HuH-7 (cell line): ENCODE measurements around the gene C16orf46.
A peak's percentile ranks its signal among the peaks of the same experiment; 100 is the strongest.
"Not testable (repeated sequence)": the region's sequence is repeated elsewhere in the genome, so short reads cannot be mapped to it uniquely, and the experiment has no call there.

Experiments
- DNase-seq: peaks from one replicate; pipeline ENCODE4 v3.0.0; 2011; ENCODE audit warnings: low spot score

Gene C16orf46, protein sequence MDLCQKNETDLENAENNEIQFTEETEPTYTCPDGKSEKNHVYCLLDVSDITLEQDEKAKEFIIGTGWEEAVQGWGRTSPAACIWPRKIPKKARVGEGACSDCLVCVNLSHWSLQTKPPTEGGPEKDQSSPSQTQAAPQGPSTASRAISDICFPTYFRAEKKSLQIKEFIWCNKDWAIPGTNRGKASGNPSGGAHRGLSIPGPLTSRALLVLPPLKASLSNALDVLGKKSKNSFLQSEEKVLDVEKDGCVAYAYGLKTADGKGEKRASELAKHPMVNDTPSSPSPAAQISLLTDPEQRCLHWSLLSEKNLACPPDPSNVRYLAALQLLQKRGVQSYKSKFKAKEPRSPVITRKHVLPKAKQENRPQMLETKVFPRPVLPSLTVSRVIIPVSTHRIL

DNA sequence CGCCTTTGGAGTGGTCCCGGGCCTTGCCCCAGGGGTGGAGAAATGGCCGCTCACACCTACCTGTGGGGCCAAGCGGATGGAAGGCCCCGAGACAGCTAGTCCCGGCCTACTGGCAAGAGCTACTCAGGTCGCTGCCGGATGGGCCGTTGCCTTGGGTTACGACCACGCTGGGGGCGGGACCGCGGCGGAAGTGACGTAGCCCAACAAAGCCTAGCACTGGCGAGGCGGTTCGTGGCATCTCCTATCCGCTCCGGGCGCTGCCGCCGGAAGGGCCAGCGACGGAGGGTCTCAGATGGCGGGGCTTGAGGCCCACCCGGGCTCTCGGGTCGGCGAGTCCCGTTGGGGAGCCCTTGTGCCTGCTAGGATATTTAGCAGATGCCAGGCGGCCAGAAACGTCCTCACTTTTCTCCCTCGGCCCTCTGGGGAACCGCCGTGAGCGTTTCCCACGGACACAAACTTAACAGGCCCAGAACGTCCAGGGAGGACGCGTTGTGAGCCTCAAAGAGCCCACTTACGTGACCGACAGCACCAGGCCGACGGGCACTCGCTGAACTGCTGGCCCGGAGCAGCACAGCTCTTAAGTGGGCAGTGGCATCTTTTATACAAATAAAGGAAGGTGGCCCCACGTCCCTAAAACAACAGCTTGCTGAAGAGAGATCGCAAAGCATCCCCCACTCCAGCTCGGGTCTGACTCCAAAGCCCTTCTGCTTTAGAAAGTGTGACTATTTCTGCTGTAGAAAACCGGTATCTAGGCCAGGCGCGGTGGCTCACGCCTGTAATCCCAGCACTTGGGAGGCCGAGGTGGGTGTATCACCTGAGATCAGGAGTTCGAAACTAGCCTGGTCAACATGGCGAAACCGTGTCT lies at the start of gene C16orf46:
C16orf46 (minus strand) TSS at position 163 of the 865 bp plus-strand sequence. CDS start 13,283 bp downstream, outside the sequence.
- DNase-seq: peak; percentile 93

DNA sequence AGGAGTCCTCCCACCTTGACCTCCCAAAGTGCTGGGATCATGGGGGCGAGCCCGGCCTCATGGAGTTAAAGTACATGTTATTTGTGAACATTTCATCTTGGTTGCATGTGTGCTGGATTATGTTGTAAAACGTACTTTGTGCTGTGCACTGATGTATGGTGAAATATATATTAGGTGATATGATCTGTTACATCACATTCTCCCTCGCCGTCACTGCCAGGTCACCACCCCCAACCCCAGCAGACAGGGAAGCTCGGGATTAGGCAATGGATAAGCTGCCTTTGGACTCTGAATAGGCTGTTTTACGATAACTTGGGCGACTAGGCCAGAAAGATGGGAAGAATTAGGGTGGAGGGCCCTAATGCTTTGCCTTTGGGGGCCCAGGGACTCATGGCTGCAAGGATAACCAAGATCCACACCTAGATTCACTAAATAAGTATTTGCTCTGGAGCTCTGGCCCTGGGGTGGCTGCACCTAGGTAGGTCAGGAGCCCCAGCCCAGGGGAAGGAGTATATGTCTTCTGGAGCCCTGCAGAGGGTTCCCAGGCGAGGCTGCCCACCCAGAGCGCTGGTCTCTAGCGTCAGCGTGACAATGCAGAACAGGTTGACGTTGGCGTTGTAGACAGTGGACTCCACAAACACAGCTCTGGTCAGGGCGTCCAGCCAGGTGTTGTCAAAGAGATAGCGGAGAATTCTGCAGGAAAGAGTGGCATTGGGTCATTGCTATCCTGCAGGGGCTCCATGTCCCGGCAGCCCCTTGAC lies 46.2 kb upstream of the C16orf46 start:
- DNase-seq: peak; percentile 71

DNA sequence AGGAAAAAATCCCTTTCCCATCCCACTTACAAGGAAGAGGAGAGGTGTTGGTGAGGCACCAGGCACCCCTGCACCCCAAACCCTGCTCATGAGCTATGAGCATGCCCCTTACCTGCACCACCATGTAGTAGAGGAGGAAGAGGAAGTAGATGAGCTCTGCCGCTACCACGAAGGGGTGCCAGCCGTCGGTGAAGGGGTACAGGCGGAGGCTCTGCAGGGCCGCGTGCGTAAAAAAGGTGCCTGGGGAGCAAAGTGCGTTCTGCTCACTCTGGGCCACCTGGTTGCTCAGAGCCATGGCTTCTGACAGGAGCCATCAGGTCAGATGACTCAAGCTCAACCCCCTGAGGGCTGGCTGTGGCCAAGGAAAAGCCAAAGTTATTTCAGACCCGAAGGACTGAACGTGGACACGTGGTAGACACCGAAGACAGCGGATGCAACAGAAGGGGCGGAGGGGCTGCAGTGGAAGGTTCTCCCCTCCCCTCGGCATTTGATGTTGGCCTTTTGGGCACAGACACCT lies 44.5 kb upstream of the C16orf46 start:
- DNase-seq: no peak

DNA sequence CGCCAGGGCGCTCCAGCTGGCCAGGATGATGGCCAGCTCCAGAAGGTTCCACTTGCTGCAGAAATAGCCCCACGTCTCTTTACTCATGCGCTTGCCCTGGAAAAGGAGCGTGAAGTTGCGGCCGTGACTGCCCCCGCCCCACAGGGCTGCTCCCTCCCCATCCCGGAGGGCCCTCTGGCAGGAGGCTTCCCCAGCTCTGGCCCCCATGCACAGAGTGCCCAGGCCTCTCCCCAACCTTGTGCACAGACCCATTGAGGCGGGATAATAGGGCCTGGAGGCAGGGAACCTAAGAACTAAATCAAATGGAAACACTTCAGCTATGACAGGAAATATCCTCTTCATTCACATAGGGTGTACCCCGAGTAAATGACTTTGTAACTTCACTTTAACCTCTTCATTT lies 40.4 kb upstream of the C16orf46 start:
- no peak for DNase-seq

DNA sequence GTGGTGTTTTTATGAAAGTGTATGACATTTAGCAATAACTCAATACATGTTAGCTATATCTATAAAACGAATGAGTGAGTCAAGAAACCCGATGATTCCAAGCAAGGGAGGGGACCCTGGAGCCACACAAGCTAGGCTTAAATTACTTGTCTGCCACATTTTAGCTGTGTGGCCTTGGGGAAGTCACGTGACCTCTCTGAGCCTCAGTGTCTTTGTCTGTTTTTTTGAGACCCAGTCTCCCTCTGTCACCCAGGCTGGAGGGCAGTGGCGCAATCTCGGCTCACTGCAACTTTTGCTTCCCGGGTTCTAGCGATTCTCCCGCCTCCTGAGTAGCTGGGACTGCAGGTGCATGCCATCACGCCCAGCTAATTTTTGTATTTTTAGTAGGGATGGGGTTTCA lies 39.2 kb upstream of the C16orf46 start:
- DNase-seq: no peak

DNA sequence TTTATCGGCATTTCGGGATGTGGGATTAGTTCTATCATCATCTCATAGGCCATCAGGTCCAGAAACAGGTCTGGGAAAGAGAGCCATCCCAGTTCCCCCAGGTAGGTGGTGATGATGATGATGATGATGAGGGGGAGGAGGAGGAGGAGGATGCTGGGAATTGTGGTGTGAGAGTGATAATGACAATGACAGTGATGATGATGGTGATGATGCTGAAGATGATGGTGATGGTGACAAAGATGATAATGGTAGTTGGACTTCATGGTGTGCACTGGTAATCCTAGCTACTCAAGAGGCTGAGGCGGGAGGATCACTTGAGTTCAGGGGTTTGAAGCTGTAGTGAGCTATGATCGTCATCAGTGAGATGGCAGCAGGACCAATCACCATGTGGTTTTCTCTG lies 35.4 kb upstream of the C16orf46 start:
- no peak for DNase-seq

DNA sequence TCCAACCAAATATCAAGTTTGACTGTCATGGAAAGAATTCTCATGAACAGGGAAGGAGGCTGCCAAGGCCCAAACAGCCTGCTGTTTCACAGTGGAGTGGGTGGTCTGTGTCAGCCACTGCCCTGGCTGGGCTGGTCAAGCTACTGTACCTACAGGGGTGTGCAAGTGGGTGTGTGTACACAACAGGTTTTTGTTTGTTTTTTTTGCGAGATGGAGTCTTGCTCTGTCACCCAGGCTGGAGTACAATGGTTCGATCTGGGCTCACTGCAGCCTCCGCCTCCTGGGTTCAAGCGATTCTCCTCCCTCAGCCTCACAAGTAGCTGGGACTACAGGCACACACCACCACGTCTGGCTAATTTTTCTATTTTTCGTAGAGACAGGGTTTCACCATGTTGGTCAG lies 32.2 kb upstream of the C16orf46 start:
- DNase-seq: not testable (repeated sequence)

DNA sequence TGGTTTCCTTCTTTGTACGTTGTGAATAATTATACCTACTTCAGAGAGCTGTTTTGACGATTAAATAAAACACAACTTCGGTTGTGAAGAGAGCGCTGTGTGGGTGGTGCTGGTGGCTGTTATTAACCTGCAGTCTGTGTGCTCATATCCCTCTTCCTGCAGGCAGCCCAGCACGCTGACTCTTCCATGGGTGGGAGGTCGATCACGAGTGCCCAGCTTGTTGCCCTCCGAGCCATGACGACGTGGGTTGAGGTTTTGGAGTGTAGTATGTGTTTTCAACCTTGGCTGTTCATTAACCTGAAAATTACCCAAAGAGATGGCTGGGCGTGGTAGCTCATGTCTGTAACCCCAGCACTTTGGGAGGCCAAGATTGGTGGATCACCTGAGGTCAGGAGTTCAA lies 30.5 kb upstream of the C16orf46 start:
- no peak for DNase-seq

DNA sequence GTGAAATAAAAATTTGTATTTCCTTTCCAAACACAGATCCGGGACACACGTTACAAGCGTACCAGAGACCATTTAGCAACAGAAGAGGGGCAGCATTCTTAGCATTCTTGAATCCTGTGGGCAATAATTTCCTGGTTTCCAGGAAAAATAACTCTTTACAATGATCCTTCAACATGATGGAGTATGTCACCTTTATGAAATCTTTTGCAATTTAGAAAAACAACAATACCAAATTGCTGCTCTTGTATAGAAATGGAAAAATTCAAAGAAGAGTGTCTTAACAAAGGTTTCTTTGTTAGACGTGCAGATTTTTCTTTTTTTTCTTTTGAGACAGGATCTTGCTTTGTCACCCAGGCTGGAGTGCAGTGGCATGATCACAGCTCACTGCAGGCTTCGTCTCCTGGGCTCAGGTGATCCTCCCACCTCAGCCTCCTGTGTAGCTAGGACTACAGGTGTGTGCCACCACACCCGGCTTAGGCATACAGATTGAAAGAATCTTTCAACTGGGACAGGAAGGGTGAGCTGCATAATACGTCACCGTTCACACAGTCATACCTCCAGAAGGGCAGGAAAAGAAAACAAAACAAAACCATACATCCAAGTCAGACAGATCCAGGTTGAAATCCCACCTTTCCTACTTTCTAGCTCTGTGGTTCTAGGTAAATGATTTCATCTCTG lies 29.9 kb upstream of the C16orf46 start:
- DNase-seq: no peak

DNA sequence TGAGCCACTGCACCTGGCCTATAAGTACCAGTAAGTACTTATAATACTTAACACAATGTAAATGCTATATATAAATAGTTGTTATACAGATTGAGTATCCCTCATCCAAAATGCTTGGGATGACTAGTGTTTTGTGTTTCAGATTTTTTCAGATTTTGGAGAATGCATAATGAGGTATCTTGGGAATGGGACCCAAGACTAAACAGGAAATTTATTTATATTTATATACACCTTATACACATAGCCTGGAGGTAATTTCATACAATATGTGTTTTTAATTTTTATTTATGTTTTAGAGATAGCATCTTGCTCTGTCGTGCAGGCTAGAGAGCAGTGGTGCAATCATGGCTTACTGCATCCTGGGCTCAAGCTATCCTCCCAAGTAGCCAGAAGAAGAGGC lies 28.9 kb upstream of the C16orf46 start:
- DNase-seq: no peak

DNA sequence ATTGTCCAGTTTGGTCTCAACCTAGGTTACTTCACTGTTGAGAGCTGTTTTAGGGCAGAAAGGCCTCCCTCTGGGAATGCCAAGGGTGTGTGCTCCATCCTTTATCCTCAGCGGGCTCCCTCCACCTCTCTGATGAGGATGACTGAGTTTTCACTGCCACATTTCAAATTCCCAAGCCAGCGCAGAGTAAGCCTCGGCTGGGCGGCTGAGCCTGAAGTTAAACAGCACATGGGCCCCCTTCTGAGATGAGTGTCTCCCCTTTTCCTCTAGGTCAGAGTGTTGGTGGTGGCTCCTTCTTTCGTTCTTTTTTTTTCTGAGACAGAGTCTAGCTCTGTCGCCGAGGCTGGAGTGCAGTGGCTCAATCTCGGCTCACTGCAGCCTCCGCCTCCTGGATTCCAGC lies 24.7 kb upstream of the C16orf46 start:
- no peak for DNase-seq

DNA sequence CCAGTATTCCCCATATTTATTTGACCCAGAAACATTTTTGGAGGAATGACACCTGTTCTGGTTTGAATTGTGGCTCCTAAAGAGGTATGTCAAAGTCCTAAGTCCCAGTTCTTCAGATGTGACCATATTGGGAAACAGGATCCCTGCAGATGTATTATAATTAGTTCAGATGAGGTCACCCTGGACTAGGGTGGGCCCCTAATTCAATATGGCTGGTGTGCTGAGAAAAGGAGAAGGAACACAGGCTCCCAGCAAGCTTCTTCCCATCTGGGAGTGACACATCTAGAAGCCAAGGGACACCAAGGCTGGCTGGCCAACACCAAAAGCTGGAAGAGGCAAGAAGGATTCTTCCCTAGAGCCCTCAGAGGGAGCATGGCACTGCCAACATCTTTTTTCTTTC lies 22.9 kb upstream of the C16orf46 start:
- no peak for DNase-seq

DNA sequence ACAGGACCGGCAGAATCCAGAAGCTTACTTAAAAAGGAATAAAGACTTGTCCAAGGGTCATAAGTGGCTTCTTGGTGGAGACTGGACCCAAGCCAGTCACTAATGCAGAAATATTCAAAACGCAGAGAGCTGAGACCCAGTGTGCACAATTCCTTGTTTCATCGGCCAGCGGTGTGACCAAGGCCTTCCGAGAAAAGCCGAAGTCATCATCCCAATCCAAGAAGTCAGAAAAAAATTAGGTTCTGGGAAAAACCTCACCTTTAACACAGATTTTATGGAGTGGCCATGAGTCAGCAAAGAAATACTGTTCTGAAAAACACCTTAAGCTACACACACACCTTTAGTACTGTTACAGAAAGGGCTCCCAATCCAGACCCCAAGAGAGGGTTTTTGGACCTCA lies 20.2 kb upstream of the C16orf46 start:
- DNase-seq: no peak

DNA sequence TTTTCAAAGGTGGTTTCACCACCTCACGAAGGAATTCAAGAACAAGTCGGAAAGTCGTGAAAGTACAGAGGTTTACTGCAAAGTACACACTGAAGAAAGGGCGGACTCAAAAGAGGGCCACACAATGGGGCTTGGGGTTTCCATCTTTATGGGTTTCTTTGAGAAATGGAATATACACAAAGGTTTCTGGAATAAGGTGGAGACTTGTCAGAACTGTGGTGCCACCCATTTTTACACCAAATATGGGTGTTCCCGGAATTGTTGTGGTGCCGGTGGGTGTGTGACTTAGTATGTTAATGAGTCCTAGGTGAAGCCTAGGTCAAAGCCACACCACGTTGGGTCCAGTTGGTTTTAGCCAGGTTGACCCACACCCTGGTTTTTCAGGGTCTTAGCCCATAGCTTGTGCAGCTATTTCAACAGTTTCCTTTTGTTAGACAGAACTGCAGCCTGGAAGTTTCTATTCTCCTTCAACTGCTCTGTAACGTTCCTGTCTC lies 19.7 kb upstream of the C16orf46 start:
- no peak for DNase-seq

DNA sequence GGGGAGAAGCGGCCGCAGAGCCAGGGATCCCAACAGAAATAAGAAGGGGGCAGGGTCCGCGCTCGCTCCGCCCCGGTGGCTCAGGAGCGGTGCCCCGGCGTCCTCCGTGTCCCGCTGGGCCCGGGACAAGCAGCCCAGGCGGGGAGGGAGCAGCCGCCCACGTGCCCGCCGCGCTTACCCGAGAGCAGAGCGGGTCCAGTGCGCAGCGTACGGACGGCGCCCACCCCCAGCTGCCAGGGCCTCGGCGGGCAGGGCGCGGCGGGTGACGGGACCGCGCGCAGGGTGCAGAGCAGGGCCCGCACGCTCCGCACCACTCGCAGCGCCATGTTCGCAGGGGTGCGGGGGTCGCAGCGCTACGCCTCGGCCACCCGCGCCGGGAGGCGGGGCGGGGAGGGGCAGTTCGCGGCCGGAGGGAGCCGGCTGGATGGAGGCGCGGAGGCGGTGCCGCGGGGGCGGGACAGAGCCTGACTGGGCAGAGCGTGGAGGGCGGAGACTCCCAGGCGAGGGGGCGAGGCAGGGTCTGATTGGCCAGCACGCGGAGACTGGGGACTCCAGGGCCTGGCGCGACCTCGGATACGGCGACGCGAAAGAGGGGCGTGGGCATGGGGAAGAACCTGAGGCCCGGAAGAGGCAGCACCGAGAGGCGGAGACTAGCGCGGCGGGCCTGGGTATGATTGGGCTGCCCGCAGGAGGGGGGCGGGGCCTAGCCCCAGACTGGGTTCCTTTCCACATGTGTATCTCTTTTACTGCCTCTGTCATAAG lies 19.1 kb upstream of the C16orf46 start, which contains the start of gene GCSH:
GCSH (minus strand) TSS at position 443 of the 762 bp plus-strand sequence; CDS start at position 326, 117 bp downstream.
- peak; percentile 94 for DNase-seq

DNA sequence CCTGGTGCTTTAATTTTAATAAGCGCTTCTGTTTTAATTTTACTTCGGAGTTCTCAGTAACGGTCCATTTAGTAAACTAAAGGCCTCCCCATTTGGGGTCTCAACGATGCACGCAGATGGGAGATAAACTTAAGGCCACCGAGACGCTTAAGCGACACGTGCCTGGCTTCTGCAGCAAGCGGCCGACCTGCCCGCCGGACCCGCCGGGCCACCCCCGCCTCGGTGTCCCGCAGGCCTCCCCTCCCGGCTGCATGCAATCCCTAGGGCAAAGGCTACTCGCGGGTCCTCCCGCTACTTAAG lies 18.6 kb upstream of the C16orf46 start:
- no peak for DNase-seq

DNA sequence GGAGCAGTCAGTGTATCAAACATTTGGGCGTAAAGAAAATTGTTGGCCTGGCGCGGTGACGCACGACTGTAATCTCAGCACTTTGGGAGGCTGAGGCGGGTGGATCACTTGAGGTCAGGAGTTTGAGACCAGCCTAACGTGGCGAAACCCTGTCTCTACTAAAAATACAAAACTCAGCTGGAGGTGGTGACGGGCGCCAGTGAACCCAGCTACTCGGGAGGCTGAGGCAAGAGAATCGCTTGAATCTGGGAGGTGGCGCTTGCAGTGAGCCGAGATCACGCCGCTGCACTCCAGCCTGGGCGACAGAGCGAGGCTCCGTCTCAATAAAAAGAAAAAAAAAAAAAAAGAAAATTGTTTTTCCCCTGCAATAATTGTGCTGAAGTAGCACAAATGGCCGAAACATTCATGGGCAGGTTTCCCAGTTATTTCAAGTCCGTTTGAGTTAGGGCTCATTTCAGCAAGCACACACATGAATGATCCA lies 17.8 kb upstream of the C16orf46 start:
- no peak for DNase-seq

DNA sequence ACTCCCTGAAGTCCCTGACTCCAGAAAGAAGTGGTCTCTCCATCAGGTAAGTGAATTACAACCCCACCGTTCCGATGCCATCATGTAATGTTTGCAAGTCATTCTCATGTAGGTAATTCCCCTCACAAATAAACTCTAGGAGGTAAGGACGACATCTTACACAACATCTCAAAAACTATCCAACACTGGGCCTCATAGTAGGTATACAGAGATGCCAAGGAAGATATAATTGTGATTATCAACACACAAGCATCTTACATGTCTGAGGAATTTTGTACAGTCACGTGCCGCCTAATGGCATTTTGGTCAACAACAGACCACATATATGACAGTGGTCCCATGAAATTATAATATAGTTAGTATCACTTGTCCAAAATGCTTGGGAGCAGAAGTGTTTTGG lies 11.8 kb upstream of the C16orf46 start:
- no peak for DNase-seq

DNA sequence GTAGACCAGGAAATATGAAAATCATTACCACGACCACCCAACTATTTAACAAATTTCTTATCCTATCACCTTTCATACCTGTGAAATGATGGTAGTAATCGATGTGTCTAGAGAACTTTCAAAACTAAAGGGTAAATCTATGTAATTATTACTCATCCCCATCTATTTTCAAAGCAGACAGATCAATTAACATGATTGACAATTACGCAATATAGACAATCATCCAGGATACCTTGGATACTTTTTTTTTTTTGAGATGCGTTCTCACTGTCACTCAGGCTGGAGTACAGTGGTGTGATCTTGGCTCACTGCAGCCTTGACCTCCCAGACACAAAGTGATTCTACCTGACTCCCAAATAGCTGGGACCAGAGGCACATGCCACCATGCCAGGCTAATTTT lies 4.0 kb upstream of the C16orf46 start:
- DNase-seq: no peak

DNA sequence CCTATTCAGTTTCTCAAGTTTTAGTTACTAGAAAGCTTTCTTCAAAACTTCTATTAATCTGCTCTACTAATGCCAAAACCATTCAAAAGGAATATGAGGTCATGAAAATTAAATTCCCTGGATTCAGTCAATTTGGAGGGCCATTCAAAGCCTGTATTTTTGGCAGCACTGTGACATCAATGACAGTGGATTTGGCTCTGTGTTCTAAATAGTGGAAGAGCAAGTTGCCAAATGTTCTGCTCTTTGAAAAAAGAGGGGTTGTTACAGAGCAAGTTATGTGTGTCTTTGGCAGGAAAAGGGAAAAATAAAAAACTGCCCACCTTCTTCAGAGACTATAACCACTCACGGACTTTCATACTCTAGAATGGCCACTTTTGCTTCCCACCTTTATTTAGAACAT lies 3.2 kb upstream of the C16orf46 start:
- DNase-seq: no peak
